Right ventricle myocardium inferior (tissue), 1 donor: ENCODE measurements around the gene TUBA8. TPM values are rescaled to one million over a fixed set of nuclear protein-coding genes. Genes with fewer than 3 reads are reported as not detected.
"Not testable (repeated sequence)": the region's sequence is repeated elsewhere in the genome, so short reads cannot be mapped to it uniquely, and the experiment has no call there.

ENCODE experiments used
- ATAC-seq: fragments of 200-7000 bp; cut with Tn5 transposase; one replicate; pipeline ENCODE4 v1.9.1; 2020; ENCODE audit warnings: mild to moderate bottlenecking, moderate library complexity
- DNase-seq: peaks from one replicate; pipeline ENCODE4 v3.0.0; 2021; ENCODE audit errors: missing footprints
- intact Hi-C: fragments of 100-400 bp; cut with DNase I; formaldehyde crosslinking; loops from one replicate; pipeline ENCODE4 v1.11.0; 2022
- total RNA-seq: library from RNA; stranded (reverse); fragmentation: NEBNext Ultra II Directional; extraction: Animal tissue kit (Norgen Biotek cat#: 25700); gene quantifications from one replicate; pipeline ENCODE4 v1.2.1, GENCODE V29; 2021
- donor health status: DM: no; HTN: yes; CAD: no; lungs with severe emphysema.

Gene TUBA8
- total RNA-seq, 1 donor from 2014 or later: 243 TPM

- intact Hi-C loops: no loop called here
- DNase-seq (no peak), ATAC-seq (no peak)
These were observed 15.4 kb upstream of the TUBA8 start for GRCh38 chr22:18095101-18095805.

- intact Hi-C loops: no loop called here
- DNase-seq: no peak
These were observed 13.8 kb upstream of the TUBA8 start for GRCh38 chr22:18096823-18097222.

GRCh38 chr22:18100781-18101180 lies 9.8 kb upstream of the TUBA8 start:
- no peak for DNase-seq
- intact Hi-C loops: no loop called here
- no peak for ATAC-seq

More at GRCh38 chr22:18096823-18097222, 13.8 kb upstream of the TUBA8 start:
- no peak for ATAC-seq

- intact Hi-C loops: no loop called here
- ATAC-seq: no peak
- no peak for DNase-seq
These were observed 9.1 kb upstream of the TUBA8 start for GRCh38 chr22:18101536-18101935.

- intact Hi-C loops: no loop called here
- DNase-seq: no peak
- peak; percentile 57 for ATAC-seq
These were observed 6.9 kb upstream of the TUBA8 start for GRCh38 chr22:18103527-18104269.

GRCh38 chr22:18104566-18104965 lies 6.0 kb upstream of the TUBA8 start:
- intact Hi-C loops: no loop called here

GRCh38 chr22:18105981-18106380 lies 4.6 kb upstream of the TUBA8 start:
- DNase-seq, ATAC-seq, intact Hi-C loops: not testable (repeated sequence)

More at GRCh38 chr22:18104566-18104965, 6.0 kb upstream of the TUBA8 start:
- no peak for ATAC-seq
- DNase-seq: no peak

GRCh38 chr22:18106550-18107341 lies 3.9 kb upstream of the TUBA8 start:
- DNase-seq, ATAC-seq, intact Hi-C loops: not testable (repeated sequence)

- intact Hi-C loops: no loop called here
- ATAC-seq (no peak), DNase-seq (no peak)
These were observed 2.4 kb upstream of the TUBA8 start for GRCh38 chr22:18108187-18108586.

- no peak for ATAC-seq
- intact Hi-C loops: no loop called here
- no peak for DNase-seq
These were observed 1.0 kb upstream of the TUBA8 start for GRCh38 chr22:18109410-18110193.

- intact Hi-C loops: no loop called here
These were observed 547 bp downstream of the TUBA8 start for GRCh38 chr22:18110954-18111758.

GRCh38 chr22:18111759-18112330 lies 1.2 kb downstream of the TUBA8 start:
- DNase-seq (peak; percentile 82), ATAC-seq (peak; percentile 64)
- intact Hi-C loops: no loop called here

More at GRCh38 chr22:18110954-18111758, 547 bp downstream of the TUBA8 start:
- ATAC-seq (peak; percentile 6), DNase-seq (no peak)

GRCh38 chr22:18112440-18112839 lies 1.8 kb downstream of the TUBA8 start:
- intact Hi-C loops: no loop called here
- no peak for ATAC-seq
- DNase-seq: no peak

GRCh38 chr22:18113680-18114394 lies 3.2 kb downstream of the TUBA8 start:
- no peak for DNase-seq
- ATAC-seq: no peak
- intact Hi-C loops: no loop called here

GRCh38 chr22:18114495-18114894 lies 3.9 kb downstream of the TUBA8 start:
- intact Hi-C loops: no loop called here
- no peak for ATAC-seq

GRCh38 chr22:18114976-18115652 lies 4.5 kb downstream of the TUBA8 start:
- intact Hi-C loops: no loop called here
- DNase-seq: no peak
- no peak for ATAC-seq

More at GRCh38 chr22:18114495-18114894, 3.9 kb downstream of the TUBA8 start:
- DNase-seq: no peak
